HG03571 (cell line): ENCODE measurements around the gene KDM8.

Experiments used
- ATAC-seq: cut with Tn5 transposase; IDR thresholded peaks from one replicate; pipeline ENCODE4 v1.9.1; 2021; ENCODE audit not compliant: unreplicated experiment

Gene KDM8

DNA sequence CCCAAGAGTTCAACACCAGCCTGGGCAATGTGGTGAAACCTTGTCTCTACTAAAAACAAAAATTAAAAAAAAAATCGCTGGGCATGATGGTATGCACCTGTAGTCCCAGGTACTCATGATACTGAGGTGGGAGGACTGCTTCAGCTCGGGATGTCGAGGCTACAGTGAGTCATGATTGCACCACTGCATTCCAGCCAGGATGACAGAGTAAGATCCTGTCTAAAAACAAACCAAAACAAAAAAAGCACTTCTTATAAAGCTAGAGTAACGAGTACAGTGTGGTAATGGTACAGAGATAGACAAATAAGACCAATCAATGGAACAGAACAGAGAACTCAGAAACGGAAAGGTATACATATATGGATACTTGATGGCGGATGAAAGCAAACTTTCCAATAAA is 60.8 kb downstream of the KDM8 start:
- ATAC-seq = no peak

DNA sequence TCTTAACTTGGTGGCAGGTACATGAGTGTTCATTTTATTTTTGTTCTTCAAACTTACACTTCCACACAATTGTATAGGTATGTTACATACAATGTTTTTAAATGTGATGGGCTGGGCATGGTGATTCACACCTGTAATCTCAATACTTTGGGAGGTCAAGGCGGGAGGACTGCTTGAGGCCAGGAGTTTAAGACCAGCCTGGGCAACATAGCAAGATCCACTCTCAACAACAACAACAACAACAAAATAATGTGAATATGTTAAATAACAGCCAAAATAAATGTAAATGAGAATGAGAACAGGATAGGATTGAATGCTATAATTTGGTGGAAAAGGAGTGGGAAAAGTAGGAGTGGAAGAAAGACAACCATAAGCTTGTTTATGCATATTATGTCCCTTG is 62.7 kb downstream of the KDM8 start:
- ATAC-seq = no peak

DNA sequence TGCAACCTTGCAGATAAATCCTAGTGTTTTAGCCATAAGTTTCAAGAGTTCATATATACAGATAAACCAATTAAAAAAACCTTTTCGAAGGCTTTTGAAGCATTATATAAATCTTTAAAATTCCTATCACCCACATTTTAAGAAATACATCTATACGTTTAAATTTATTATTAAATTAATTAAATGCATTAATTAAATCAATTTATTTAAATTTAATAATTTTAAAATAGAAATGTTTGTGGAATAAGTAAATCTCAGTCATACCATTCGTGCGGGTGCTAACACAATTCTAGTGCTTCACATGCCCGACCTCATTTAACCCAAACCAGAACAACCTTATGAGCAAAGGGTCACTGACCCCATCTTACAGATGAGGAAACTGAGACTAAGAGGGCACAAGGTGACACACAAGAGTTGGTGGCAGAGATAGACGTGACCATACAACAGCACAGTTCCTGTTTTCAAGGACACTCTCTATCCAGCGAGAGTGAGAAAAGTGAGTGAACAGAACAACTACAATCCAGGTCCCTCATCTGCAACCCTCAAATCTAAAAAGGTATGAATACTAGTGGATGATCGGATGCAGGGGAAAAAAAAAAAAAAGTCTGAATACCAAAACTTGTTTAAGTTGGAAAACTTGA is 63.8 kb downstream of the KDM8 start:
- no peak for ATAC-seq

DNA sequence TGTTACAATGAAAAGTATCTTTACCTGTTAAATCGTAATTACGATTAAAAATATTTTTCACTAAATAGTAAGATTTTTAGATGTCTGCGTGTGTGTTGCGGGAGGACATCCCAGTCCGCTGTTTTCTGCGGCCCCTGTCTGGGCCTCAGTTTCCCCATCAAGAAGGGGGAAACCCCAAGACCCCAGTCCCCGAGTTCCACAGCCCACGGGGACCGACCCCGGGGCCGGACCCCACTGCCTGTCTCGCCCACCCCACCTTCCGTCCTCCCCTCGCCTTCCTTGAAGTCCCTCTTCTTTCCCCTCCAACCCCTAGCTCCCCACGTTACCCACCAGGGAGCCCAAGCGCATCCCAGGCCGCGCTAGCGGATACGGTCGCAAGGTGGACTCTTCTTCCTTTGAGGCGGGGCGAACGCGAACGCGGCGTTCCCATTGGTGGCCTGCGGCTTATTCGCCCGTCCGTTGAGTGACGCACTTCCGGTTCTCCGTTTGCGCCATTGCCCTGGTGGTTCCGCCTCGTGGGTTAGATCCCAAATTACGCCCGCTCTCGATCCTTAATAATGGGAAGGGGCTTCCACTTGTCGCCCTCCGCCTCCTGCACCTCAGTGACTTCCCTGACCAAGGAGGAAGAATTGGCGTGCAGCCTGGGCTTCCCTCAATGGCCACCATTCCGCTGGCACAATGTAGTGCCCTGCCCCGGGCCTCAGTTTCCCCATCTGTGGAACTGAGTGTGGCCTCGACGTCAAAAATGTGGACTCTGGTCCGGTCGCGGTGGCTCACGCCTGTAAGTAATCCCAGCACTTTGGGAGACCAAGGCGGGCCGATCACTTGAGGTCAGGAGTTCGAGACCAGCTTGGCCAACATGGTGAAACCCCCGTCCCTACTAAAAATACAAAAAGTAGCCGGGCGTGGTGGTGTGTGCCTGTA is 65.3 kb downstream of the KDM8 start, which contains the start of gene NSMCE1:
NSMCE1 (minus strand) TSS at position 397 of the 924 bp plus-strand sequence. CDS start 11,202 bp downstream, outside the sequence.
- ATAC-seq = peak; percentile 85

DNA sequence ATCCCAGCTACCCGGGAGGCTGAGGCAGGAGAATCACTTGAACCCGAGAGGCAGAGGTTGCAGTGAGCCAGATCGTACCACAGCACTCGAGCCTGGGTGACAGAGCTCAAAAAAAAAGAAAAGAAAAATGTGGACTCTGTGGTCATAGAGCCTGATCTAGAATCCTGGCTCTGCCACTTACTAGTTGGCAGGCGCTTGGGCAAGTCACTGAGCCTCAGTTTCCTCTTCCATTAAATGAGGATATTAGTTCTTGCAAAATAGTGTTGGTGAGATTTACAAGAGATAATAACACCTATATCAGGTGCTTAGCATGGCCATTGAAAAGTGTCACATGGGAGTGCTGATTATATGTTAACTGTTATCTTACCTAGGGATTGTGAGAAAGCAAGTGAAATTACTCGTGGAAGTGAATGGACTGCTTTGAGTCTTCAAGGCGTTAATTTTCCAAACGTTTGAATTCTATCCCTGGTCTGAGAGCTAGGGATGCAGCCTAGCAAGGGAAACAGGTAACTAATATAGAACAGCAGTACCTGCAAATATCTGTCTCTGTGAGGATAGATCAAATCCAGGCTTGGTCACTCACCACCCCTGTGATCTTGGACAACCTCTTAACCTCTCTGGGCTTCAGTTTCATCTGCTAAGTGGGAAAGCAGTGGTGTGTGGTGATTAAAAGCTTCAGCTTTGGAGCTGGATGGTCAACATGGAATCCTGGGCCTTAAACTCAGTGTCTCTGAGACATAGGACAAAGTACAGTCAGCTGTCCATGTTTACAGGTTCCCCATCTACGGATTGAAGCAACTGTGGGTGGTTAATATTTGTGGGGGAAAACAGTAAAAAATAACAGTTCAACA is 66.2 kb downstream of the KDM8 start:
- no peak for ATAC-seq

DNA sequence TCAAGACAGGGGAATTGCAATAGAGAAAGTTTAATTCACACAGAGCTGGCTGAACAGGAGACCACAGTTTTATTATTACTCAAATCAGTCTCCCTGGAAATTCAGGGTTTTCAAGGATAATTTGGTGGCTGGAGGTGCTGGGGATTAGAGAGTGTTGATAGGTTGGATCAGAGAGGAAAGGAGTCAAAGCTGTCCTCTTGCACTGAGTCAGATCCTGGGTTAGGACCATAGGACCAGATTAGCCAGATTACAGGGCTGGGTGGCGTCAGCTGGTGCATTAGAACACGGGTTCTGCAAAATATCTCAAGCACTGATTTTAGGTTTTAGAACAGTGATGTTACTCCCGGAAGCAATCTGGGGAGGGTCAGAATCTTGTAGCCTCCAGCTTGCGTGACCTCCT is 67.0 kb downstream of the KDM8 start:
- ATAC-seq = no peak
